ENCODE results near the gene VENTX. TPM values are rescaled to one million over a fixed set of nuclear protein-coding genes. Genes with fewer than 3 reads are reported as not detected.

Gene VENTX
- total and polyA plus RNA-seq, 8 donors, result 0.15 to 3.2 (median 0.51) TPM; not detected in 2

GRCh38 chr10:133213641-133214467 is 23.8 kb upstream of the VENTX start:
- Histone ChIP-seq H3K27ac (no peak overlapping the region), H3K36me3 (no peaks in the 10 kb centered on the region), H3K4me3 (no peak overlapping the region), H3K4me1 (no peaks in the 10 kb centered on the region), H3K27me3 (peaks cover 2 to 60% (median 7%) of the 10 kb centered on the region in 3 donors), H3K9me3 (no peaks in the 10 kb centered on the region)
- TF ChIP-seq, protein P1, sequence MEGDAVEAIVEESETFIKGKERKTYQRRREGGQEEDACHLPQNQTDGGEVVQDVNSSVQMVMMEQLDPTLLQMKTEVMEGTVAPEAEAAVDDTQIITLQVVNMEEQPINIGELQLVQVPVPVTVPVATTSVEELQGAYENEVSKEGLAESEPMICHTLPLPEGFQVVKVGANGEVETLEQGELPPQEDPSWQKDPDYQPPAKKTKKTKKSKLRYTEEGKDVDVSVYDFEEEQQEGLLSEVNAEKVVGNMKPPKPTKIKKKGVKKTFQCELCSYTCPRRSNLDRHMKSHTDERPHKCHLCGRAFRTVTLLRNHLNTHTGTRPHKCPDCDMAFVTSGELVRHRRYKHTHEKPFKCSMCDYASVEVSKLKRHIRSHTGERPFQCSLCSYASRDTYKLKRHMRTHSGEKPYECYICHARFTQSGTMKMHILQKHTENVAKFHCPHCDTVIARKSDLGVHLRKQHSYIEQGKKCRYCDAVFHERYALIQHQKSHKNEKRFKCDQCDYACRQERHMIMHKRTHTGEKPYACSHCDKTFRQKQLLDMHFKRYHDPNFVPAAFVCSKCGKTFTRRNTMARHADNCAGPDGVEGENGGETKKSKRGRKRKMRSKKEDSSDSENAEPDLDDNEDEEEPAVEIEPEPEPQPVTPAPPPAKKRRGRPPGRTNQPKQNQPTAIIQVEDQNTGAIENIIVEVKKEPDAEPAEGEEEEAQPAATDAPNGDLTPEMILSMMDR (IDR thresholded peaks at IDR 0.05), result no peak
- TF ChIP-seq POLR2AphosphoS5 (IDR thresholded peaks at IDR 0.05), result no peak
- TF ChIP-seq POLR2A (IDR thresholded peaks at IDR 0.05), result no peak
- no peak for TF ChIP-seq EP300 (IDR thresholded peaks at IDR 0.05)
- DNase-seq, result no peak
- intact Hi-C loops (cut with DNase I; ENCODE audit: low total_unique reads), result no loop called here
- WGBS, 5 donors, result 78 to 84% (median 79%) methylated on average over 29 to 32 of the region's 32 CpGs

GRCh38 chr10:133214468-133215410 is 22.9 kb upstream of the VENTX start:
- Histone ChIP-seq H3K27me3 (peaks cover 2 to 69% (median 16%) of the 10 kb centered on the region in 3 donors), H3K36me3 (no peaks in the 10 kb centered on the region), H3K9me3 (no peaks in the 10 kb centered on the region), H3K4me3 (no peak overlapping the region), H3K27ac (no peak overlapping the region), H3K4me1 (no peaks in the 10 kb centered on the region)
- 75 to 83% (median 79%) methylated on average over 15 to 28 of the region's 28 CpGs for WGBS, 5 donors
- intact Hi-C loops (cut with DNase I; ENCODE audit: low total_unique reads), result no loop called here
- TF ChIP-seq POLR2AphosphoS5 (IDR thresholded peaks at IDR 0.05) (no peak), POLR2A (IDR thresholded peaks at IDR 0.05) (no peak), EP300 (IDR thresholded peaks at IDR 0.05) (no peak)
- TF ChIP-seq, protein P1 (IDR thresholded peaks at IDR 0.05), result no peak
- no peak for DNase-seq

- no peak for TF ChIP-seq POLR2A (IDR thresholded peaks at IDR 0.05)
- TF ChIP-seq EP300 (IDR thresholded peaks at IDR 0.05), result no peak
- no peak for TF ChIP-seq POLR2AphosphoS5 (IDR thresholded peaks at IDR 0.05)
- TF ChIP-seq, protein P1 (IDR thresholded peaks at IDR 0.05), result no peak
- intact Hi-C loops (cut with DNase I; ENCODE audit: low total_unique reads), result no loop called here
- H3K27ac ChIP-seq, result no peak overlapping the region
- no peak overlapping the region for H3K4me3 ChIP-seq
- no peaks in the 10 kb centered on the region for H3K9me3 ChIP-seq
- 90 to 97% (median 92%) methylated on average over 23 to 27 of the region's 27 CpGs for WGBS, 5 donors
- no peaks in the 10 kb centered on the region for H3K4me1 ChIP-seq
- peaks cover 2 to 74% (median 24%) of the 10 kb centered on the region in 3 donors for H3K27me3 ChIP-seq
- no peak for DNase-seq
- H3K36me3 ChIP-seq, result no peaks in the 10 kb centered on the region
Measured at GRCh38 chr10:133215586-133215985, 22.1 kb upstream of the VENTX start.

- no peaks in the 10 kb centered on the region for H3K4me1 ChIP-seq
- no peak overlapping the region for H3K27ac ChIP-seq
- 82 to 87% (median 85%) methylated on average over 26 of the region's 26 CpGs for WGBS, 5 donors
Measured at GRCh38 chr10:133216776-133217175, 20.9 kb upstream of the VENTX start.

More at GRCh38 chr10:133216776-133217175, 20.9 kb upstream of the VENTX start:
- Histone ChIP-seq H3K4me3 (no peak overlapping the region), H3K27me3 (peaks cover 2 to 73% (median 25%) of the 10 kb centered on the region in 3 donors), H3K9me3 (no peaks in the 10 kb centered on the region), H3K36me3 (no peaks in the 10 kb centered on the region)
- intact Hi-C loops (cut with DNase I; ENCODE audit: low total_unique reads), result no loop called here
- TF ChIP-seq POLR2A (IDR thresholded peaks at IDR 0.05), result no peak
- TF ChIP-seq, protein P1 (IDR thresholded peaks at IDR 0.05), result no peak
- no peak for TF ChIP-seq POLR2AphosphoS5 (IDR thresholded peaks at IDR 0.05)
- TF ChIP-seq EP300 (IDR thresholded peaks at IDR 0.05), result no peak
- DNase-seq, result no peak
